ENCODE results near the gene RUVBL1. TPM values are rescaled to one million over a fixed set of nuclear protein-coding genes. Genes with fewer than 3 reads are reported as not detected.
A peak's percentile ranks its signal among the peaks of the same experiment; 100 is the strongest.

The RUVBL1 gene
- total and polyA plus RNA-seq, 2 of the 4 experiments (the other 2 are of a cell fraction) = 68.7 to 83.3 TPM

DNA sequence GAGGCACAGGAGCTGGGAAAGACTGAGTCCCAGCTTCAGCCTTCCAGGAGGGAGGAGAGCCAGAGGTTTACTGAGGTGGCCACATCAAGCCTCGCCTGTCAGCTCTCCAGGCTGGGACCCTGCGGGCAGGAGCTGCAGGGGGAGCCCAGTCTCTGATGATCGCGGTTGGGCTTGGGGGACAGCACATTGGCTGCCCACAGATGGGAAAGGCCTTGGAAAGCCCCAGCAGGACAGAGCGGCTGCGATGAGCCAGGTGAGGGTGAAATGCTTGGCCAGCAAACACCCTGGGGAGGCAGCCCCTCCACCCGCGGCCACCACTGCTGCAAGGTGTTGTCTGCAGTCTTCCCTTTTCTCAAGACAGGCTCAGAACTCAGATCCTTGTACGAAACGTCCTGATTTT is 40.2 kb downstream of the RUVBL1 start:
- no peak for TF ChIP-seq RCOR1 (IDR thresholded peaks at IDR 0.05; ENCODE audit: insufficient replicate concordance, low read length)
- TF ChIP-seq RFX5 (IDR thresholded peaks at IDR 0.05; ENCODE audit: low read depth, low read length) = no peak
- TF ChIP-seq, protein P1, sequence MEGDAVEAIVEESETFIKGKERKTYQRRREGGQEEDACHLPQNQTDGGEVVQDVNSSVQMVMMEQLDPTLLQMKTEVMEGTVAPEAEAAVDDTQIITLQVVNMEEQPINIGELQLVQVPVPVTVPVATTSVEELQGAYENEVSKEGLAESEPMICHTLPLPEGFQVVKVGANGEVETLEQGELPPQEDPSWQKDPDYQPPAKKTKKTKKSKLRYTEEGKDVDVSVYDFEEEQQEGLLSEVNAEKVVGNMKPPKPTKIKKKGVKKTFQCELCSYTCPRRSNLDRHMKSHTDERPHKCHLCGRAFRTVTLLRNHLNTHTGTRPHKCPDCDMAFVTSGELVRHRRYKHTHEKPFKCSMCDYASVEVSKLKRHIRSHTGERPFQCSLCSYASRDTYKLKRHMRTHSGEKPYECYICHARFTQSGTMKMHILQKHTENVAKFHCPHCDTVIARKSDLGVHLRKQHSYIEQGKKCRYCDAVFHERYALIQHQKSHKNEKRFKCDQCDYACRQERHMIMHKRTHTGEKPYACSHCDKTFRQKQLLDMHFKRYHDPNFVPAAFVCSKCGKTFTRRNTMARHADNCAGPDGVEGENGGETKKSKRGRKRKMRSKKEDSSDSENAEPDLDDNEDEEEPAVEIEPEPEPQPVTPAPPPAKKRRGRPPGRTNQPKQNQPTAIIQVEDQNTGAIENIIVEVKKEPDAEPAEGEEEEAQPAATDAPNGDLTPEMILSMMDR (conservative IDR thresholded peaks at IDR 0.05; ENCODE audit: low read depth, low read length) = no peak
- no peak for TF ChIP-seq BHLHE40 (IDR thresholded peaks at IDR 0.05; ENCODE audit: low read depth, low read length)
- no peak for TF ChIP-seq RAD21 (IDR thresholded peaks at IDR 0.05; ENCODE audit: low read length)
- no peak for TF ChIP-seq FOS (IDR thresholded peaks at IDR 0.05; ENCODE audit: low read depth, low read length)
- no peak for TF ChIP-seq MAZ (IDR thresholded peaks at IDR 0.05; ENCODE audit: borderline replicate concordance, low read depth, low read length)
- TF ChIP-seq, protein P2, sequence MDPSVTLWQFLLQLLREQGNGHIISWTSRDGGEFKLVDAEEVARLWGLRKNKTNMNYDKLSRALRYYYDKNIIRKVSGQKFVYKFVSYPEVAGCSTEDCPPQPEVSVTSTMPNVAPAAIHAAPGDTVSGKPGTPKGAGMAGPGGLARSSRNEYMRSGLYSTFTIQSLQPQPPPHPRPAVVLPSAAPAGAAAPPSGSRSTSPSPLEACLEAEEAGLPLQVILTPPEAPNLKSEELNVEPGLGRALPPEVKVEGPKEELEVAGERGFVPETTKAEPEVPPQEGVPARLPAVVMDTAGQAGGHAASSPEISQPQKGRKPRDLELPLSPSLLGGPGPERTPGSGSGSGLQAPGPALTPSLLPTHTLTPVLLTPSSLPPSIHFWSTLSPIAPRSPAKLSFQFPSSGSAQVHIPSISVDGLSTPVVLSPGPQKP (IDR thresholded peaks at IDR 0.05; ENCODE audit: borderline replicate concordance, low read depth, low read length) = no peak
- no peak for TF ChIP-seq CEBPB (IDR thresholded peaks at IDR 0.05; ENCODE audit: low read depth, low read length)
- no peak for TF ChIP-seq POLR2A (IDR thresholded peaks at IDR 0.05; ENCODE audit: low read depth, low read length)
- no peak for TF ChIP-seq MAFK (IDR thresholded peaks at IDR 0.05; ENCODE audit: low read depth, low read length)
- no peak for TF ChIP-seq NFE2L2 (IDR thresholded peaks at IDR 0.05; ENCODE audit: low read depth, low read length)
- dilution Hi-C loops (cut with HindIII; ENCODE audit: low sequenced_read_pairs, unreplicated experiment) = no loop called here
- no TSS peak for BruUV-seq (replicated peaks)
- H3K27me3 ChIP-seq (ENCODE audit: control insufficient read depth, insufficient read depth, low read length) = no peaks in the 10 kb centered on the region
- peak overlapping the region; percentile 12; the same call in 1 of the 2 replicates for H3K4ac ChIP-seq (ENCODE audit: low read depth, low read length)
- no peak overlapping the region for H3K23ac ChIP-seq (ENCODE audit: low read depth, low read length)
- no peak overlapping the region for H3K18ac ChIP-seq (ENCODE audit: low read depth, low read length)
- no peaks in the 10 kb centered on the region for H3K9me3 ChIP-seq (ENCODE audit: control insufficient read depth, insufficient read depth, low read length)
- peak overlapping the region; percentile 2; the same call in 1 of the 2 replicates for H4K91ac ChIP-seq (ENCODE audit: insufficient read depth, low read depth, low read length)
- peaks cover 29% of the 10 kb centered on the region for H3K4me1 ChIP-seq (ENCODE audit: control insufficient read depth, insufficient read depth, low read length)
- in situ Hi-C loops (cut with MboI; ENCODE audit: low sequenced_read_pairs) = no loop called here
- H3K36me3 ChIP-seq (ENCODE audit: control insufficient read depth, insufficient read depth, low read length) = peaks cover 16% of the 10 kb centered on the region
- 85% methylated on average over 5 of the region's 10 CpGs; no CpG with 5 or more reads in 1 of the 2 experiments for WGBS, 2 experiments (ENCODE audit: extremely low coverage in 2 of 2, insufficient read length in 1 of 2)
- peak overlapping the region; percentile 44 for H2AK9ac ChIP-seq (replicated peaks; ENCODE audit: low read depth, low read length, poor library complexity)
- H3K9me1 ChIP-seq (ENCODE audit: insufficient read depth, low read length) = peaks cover 35% of the 10 kb centered on the region
- intact Hi-C loops (cut with micrococcal nuclease) = no loop called here
- no peak overlapping the region for H3K56ac ChIP-seq (ENCODE audit: extremely low read depth, insufficient read depth, low read length)
- no peak overlapping the region for H2AFZ ChIP-seq (replicated peaks; ENCODE audit: low read length, poor library complexity)
- H3K4me2 ChIP-seq (ENCODE audit: low read depth, low read length) = no peak overlapping the region
- ChIA-PET POLR2A (ENCODE audit: unreplicated experiment) (no interaction called here), CTCF (interaction anchor here (1.2 kb wide), 1 partner anchor 10 kb away, joined by 3 read pairs; no protein-coding TSS in a partner anchor)
- no peak overlapping the region for H4K5ac ChIP-seq (ENCODE audit: low read depth, low read length)
- peaks cover 0 to 55% of the 10 kb centered on the region in 2 experiments; a peak in 2 of 4 replicates for H3K79me1 ChIP-seq (ENCODE audit: low read depth in 1 of 2, low read length in 2 of 2)
- no peak overlapping the region for H2BK20ac ChIP-seq (ENCODE audit: low read depth, low read length)
- H2BK15ac ChIP-seq (ENCODE audit: low read depth, low read length) = no peak overlapping the region
- DNase-seq = no peak
- no peak overlapping the region for H3K4me3 ChIP-seq (ENCODE audit: insufficient read depth, low read depth, low read length)
- no peak overlapping the region for H2BK5ac ChIP-seq (ENCODE audit: low read depth, low read length, poor library complexity, severe bottlenecking)
- peak overlapping the region; percentile 28; the same call in 1 of the 2 replicates for H2BK120ac ChIP-seq (ENCODE audit: low read depth, low read length)
- no peak overlapping the region for H3K9ac ChIP-seq (ENCODE audit: low read depth, low read length)
- no peak overlapping the region for H3K27ac ChIP-seq (ENCODE audit: insufficient read depth, low read length)
- H2AK5ac ChIP-seq (ENCODE audit: low read depth, low read length) = peak overlapping the region; percentile 33; the same call in 1 of the 2 replicates
- H4K20me1 ChIP-seq (ENCODE audit: insufficient read depth, low read length) = peaks cover 16% of the 10 kb centered on the region
- ATAC-seq (ENCODE audit: low read depth) = no peak
- no peak overlapping the region for H4K8ac ChIP-seq (ENCODE audit: low read depth in 2 of 2, low read length in 2 of 2)
- H3K14ac ChIP-seq (replicated peaks; ENCODE audit: low read depth, low read length) = no peak overlapping the region

Data from IMR-90 (cell line).